HEK293T (cell line): ENCODE measurements around the gene DPYSL4.

Experiments used
- BHLHE40 ChIP-seq: fragments of 450-650 bp; IDR thresholded peaks from 2 replicates; pipeline ENCODE4 v1.6.1; 2016; ENCODE audit warnings: mild to moderate bottlenecking, moderate library complexity, borderline replicate concordance
- ELF4 ChIP-seq: fragments of 450-650 bp; IDR thresholded peaks from 2 replicates; pipeline ENCODE4 v1.6.1; 2017; ENCODE audit warnings: antibody characterized with exemption
- FOXM1 ChIP-seq: fragments of 450-650 bp; IDR thresholded peaks from 2 replicates; pipeline ENCODE4 v1.6.1; 2017; ENCODE audit warnings: mild to moderate bottlenecking, borderline replicate concordance
- NFRKB ChIP-seq: fragments of 450-650 bp; IDR thresholded peaks from 2 replicates; pipeline ENCODE4 v1.6.1; 2016; ENCODE audit warnings: mild to moderate bottlenecking, moderate library complexity
- SP1 ChIP-seq: fragments of 450-650 bp; IDR thresholded peaks from 2 replicates; pipeline ENCODE4 v1.6.1; 2017
- ZNF384 ChIP-seq: fragments of 450-650 bp; IDR thresholded peaks from 2 replicates; pipeline ENCODE4 v1.6.1; 2016

GRCh38 chr10:132166216-132166950, 20.4 kb upstream of the DPYSL4 start:
- no peak for TF ChIP-seq BHLHE40
- no peak for TF ChIP-seq ELF4
- TF ChIP-seq ZNF384: no peak
- TF ChIP-seq SP1: no peak
- no peak for TF ChIP-seq NFRKB
- TF ChIP-seq FOXM1: no peak
